GM18505 (cell line): ENCODE results near the gene EEPD1.

Experiments used
- ATAC-seq: cut with Tn5 transposase; IDR thresholded peaks from one replicate; pipeline ENCODE4 v1.9.1; 2021; ENCODE audit not compliant: unreplicated experiment
- POLR2A ChIP-seq: IDR thresholded peaks from 4 replicates; pipeline ENCODE4 v1.6.1; 2011; ENCODE audit warnings: borderline replicate concordance; ENCODE audit not compliant: insufficient read depth, insufficient read length; ENCODE audit errors: extremely low read depth

The EEPD1 gene

DNA sequence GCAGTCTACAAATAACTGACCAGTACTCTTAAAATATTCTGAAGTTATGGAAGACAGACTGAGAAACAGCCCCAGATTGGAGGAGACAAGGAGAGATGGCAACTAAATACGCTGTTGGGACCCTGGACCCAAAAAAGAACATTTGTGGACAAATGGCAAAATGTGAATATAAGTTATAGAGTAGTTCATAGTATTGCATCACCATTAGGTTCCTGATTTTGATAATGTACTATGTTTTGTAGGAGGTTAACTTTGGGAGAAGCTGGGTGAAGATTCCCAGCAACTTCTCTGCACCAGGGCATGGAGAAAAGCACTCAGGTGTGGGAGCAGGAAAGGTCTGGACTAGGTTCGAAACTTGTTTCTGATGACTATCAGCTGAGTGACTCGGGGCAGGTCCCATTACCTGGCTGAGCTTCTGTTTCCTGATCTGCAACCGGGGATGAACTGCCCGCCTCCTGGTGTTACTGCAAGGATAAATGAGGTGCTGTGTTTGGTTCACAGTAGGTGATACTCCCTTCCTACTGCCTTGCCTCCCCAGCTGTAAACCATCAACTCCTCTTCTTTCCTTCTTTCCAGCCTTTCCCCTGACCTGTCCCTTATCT lies 48.2 kb downstream of the EEPD1 start:
- ATAC-seq = no peak
- no peak for TF ChIP-seq POLR2A

DNA sequence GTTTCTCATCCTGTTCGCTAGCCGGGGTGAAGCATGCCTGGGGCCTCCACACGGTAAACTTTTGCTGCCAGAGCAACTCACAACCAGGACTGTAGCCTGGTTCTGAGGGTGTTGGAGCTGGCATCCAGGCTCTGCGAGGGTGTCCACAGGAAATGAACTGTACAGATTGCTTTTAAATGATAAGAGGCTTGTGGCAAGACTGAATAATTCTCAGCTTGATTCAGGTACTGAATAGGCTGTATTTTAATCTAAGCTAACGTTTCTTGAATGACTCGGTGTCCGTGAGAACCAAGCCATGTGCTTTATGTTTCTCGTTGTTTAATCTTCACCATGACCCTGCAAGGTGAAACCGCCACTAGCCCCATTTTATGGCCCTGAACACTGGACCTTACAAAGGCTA lies 49.3 kb downstream of the EEPD1 start:
- no peak for ATAC-seq
- TF ChIP-seq POLR2A = no peak

DNA sequence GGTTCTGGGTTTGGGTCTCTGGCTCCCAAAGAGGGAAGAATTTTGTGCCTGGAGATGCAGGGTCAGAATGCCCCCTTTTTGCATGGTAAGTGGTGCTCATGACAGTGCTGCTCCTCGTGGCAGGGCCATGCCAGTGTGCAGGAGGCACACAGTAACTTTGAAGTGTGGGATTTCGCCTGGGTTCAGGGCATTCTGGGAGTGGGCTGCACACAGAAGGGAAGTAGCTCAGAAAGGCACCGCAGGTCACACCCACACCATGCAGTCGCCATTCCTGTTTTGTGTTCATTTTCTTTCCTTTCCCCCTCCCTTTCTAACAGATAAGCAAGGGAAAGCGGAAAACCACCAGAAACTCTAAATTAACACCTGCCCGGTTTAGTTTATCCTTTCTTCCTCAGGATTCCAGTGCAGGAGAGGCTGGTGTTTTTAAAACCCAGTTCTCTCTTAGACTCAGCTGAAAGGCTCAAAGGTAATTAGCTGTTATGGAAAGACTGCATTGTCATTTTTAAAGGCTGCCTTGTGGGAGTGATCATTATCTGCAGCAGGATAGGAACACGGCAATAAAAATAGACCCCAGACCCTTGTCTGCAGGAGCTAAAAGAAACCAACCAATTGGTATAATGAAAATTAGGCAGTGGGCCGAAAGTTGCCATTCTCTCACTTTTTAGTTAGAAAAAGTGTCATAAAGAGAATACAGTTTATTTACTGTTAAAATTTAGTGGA lies 50.2 kb downstream of the EEPD1 start:
- no peak for ATAC-seq
- no peak for TF ChIP-seq POLR2A

DNA sequence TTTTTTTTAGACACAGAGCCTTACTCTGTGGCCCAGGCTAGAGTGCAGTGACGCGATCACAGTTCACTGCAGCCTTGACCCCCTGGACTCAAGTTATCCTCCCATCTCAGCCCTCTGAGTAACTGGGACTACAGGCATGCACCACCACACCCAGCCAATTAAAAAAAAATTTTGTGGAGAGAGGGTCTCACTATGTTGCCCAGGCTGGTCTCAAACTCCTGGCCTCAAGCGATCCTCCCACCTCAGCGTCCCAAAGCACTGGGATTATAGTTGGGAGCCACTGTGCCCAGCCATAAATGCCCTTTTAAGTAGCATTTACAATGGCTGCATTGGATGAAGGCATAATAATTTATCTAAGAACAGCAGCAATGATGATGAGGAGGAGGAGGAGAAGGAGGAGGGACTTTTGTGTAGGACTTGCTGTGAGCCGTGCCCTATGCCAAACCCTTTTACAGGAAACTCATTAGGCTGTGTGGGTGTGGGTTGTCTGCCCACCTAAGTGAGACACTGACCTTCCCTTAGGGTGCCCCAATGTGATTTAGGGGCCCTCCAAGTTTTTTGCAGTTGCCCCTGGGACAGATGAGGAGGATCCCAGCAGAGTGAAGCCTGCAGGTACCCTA lies 51.1 kb downstream of the EEPD1 start:
- no peak for TF ChIP-seq POLR2A
- ATAC-seq = no peak

DNA sequence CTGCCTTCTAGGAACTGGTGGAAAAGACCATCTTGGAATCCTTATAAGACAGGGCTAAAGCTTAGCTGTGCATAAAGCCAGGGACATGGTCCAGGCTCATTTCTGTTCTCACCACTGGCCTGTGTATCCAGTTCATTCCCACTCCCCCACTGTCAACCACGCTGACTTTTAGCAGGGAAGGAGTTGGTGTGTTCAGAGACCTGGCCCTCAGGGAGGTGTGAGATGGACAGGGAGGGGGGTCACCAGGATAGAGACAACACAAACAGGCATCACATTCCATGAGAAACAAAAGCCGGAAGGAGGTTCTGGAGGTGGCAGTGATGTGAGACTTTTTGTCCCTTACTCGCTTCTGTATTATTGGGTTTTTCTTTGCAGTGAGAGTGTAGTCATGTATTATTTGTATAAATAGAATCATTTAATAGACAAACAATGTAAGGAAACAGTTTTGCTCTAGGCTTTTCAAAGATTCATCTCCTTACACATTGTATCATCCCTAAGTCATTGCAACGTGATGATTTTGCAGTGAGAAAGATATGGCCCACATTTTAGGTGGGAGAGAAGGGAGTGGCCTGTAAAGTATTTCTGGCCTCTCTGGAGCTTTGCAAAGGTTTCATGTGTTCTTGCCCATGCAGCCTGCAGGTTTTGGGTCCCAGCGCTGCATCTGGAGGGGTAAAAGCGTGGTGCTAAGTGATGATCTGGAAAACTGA lies 52.0 kb downstream of the EEPD1 start:
- no peak for ATAC-seq
- TF ChIP-seq POLR2A = no peak

DNA sequence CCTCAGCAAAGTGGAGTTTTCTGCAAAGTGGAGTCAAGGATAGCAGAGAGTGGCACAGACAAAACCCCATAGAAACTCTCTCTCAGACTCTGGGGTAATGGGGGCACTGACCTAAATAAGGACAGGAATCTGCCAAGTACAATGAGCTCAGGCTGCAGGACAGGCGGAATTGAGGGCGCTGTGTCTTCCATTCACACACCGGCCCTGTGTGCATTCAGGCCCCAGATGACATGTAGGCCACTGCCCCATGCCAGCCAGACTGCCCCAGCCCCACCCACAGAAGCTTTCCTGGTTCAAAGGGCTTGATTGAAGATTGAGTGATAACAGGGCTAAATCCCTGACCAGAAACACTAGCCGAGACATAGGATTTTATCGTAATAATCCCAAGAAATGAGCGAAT lies 52.7 kb downstream of the EEPD1 start:
- TF ChIP-seq POLR2A = no peak
- no peak for ATAC-seq

DNA sequence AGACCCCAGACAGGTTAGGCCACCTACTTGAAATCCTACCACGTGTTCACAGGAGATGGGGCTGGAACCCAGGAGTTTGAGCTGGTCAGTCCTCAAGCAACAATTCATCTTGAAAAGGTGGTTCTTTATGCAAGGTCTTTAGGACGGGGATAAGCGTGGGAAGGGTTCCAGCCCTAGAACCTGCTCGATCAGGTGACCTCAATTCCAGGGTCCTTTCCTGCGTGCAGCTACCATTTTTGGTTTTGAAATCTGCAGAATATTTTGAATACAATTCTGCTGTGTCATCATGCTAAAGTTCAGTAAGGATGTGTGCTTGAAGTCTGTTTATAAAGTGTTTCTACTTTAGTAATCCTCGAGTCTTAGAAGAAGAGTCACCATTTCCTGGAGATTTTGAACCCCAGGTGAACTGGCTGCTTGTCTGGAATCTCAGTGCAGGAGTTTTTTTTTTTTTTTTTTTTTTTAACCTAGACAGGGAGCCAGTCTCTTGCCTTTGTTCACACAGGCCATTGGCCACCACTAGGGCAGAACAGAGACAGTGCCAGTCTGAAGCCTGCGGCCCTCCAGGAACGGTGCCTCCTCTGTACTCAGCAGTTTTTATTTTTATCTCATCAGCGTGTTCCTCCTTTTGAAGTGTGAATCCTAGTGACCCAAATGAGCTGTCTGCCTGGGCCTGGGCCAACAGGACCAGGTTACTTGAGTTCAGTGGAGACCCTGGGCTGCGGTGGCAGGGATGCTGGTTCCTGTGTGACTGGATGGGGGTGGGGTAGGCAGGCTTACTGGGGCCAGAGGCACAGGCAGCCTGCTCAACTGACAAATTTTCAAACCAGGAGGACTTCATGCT lies 54.6 kb downstream of the EEPD1 start:
- no peak for TF ChIP-seq POLR2A
- ATAC-seq = no peak

DNA sequence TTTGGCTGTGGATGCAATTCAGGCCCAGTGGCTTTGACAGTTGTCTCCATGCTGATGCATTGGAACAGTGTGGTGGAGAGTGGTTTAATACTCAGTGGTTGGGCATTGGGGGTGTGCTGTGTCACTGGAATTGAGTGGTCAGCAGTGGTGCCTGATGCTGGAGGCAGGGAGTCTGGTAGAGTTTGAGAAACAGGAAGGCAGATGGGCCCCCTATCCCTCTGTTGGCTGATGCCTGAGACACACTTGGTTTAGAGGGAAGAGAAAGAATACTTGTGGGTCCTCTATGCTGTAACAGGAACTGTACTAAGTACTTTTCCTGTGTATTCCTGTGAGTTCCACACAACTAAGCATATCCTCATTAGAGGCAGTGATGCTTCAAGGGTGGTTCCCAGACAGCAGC lies 55.4 kb downstream of the EEPD1 start:
- ATAC-seq = no peak
- no peak for TF ChIP-seq POLR2A

DNA sequence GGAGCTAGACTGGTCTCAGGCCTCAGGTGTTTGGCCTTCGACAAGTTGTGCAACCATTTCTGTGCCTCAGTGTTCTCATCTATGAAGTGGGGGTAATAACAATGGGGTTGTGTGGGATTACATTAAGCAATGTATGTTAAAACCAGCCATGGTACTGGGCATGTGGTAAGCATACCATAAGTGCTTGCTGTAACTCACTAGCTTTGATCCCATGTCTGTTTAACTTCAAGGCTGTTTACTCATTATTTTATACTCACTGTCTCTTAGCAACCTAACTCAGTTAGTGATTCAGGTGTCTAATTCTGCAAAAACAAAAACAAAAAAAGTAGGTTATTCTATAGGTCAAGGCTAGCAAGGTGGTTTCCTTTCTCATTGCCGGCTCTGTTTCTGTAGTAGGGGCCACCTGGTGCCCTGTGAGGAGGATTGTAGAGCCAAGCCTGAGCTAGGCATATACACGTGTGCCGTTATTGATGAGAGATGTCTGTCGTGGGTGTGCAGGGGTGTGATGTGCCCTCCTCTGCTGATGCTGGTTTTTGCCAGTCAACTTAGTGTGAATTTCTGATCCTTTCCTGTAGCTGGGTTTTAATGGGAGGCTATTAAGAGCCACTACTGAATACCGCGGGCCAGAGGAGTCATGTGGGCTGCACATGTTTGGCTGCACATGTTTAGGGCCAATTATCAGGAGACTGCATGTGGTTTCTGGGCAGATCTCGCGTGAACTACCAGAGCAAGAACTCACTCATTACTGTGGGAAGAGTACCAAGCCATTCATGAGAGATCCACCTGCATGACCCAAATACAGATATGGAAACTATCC lies 56.2 kb downstream of the EEPD1 start:
- no peak for TF ChIP-seq POLR2A
- ATAC-seq = no peak

DNA sequence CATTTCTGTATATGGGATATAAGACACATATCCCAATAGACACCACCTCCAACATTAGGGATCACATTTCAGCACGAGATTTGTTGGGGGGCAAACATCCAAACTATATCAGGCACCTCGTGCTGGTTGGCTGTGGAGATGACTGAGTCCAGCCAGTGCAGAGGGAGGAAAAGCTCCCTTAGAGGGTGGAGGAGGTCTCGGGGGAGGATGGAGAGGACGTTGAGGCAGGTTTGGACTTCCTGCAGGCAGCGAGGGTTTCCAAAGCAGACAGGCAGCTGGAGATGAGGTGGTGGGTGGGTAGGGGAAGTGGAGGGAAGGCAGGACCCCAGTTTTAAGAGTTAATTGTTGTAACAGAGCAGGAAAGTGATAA lies 56.7 kb downstream of the EEPD1 start:
- TF ChIP-seq POLR2A = no peak
- ATAC-seq = no peak

DNA sequence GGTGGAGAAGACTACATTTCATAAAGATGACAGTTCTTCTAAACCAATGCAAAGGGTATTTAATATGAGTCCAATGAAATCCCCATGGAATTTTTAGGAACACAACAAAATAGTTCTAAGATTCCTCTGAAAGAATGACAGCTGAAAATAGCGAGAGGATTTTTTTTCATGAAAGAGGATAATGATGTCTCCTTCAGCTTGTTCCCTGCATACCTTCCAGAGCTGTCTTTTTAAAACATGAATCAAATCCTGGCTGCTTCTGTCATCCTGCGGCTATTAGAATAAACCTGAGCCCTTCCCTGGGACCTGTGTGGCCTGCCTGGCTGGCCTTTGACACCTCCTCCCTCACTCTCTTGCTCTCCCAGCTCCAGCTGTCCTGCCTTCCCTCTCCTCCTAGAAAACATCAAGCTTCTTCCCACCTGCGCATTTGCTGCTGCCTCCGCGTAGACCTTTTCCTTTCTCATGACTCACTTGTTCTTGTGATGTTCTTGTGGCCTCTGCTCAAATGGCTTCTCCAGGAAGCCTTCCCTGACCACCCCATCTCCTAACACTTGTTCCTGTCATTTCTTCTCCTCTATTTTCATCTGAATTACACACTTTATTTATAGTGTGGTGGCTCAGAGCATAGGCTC lies 57.4 kb downstream of the EEPD1 start:
- TF ChIP-seq POLR2A = no peak
- no peak for ATAC-seq
